ENCODE data around the gene SIAH3.
A peak's percentile ranks its signal among the peaks of the same experiment; 100 is the strongest.
"Not testable (repeated sequence)": the region's sequence is repeated elsewhere in the genome, so short reads cannot be mapped to it uniquely, and the experiment has no call there.

SIAH3 gene
- total RNA-seq, result 0 to 0.20 reads per million in 2 donors

GRCh38 chr13:45851171-45851921, at the start of gene SIAH3:
Gene SIAH3, minus strand, starts transcription at chr13:45851753. Its CDS starts 124 bp downstream, at chr13:45851629.
- peak in 1 of 5 experiments; percentile 19 for DNase-seq

GRCh38 chr13:45899406-45899805, 47.9 kb upstream of the SIAH3 start:
- DNase-seq, result no peak

- no peak for DNase-seq
Measured at GRCh38 chr13:45897562-45897961, 46.0 kb upstream of the SIAH3 start.

GRCh38 chr13:45896285-45896684, 44.7 kb upstream of the SIAH3 start:
- no peak for DNase-seq

- no peak for DNase-seq
Measured at GRCh38 chr13:45895881-45896280, 44.3 kb upstream of the SIAH3 start.

- DNase-seq, result no peak
Measured at GRCh38 chr13:45892513-45892912, 41.0 kb upstream of the SIAH3 start.

GRCh38 chr13:45889590-45890243, 38.2 kb upstream of the SIAH3 start:
- DNase-seq, result no peak

GRCh38 chr13:45886466-45886865, 34.9 kb upstream of the SIAH3 start:
- DNase-seq, result no peak

- DNase-seq, result no peak
Measured at GRCh38 chr13:45885194-45885593, 33.6 kb upstream of the SIAH3 start.

GRCh38 chr13:45882626-45883025, 31.1 kb upstream of the SIAH3 start:
- DNase-seq, result no peak

- DNase-seq, result no peak
Measured at GRCh38 chr13:45881353-45881752, 29.8 kb upstream of the SIAH3 start.

- DNase-seq, result no peak
Measured at GRCh38 chr13:45880242-45880641, 28.7 kb upstream of the SIAH3 start.

- no peak for DNase-seq
Measured at GRCh38 chr13:45879666-45880065, 28.1 kb upstream of the SIAH3 start.

- no peak for DNase-seq
Measured at GRCh38 chr13:45878966-45879365, 27.4 kb upstream of the SIAH3 start.

GRCh38 chr13:45876781-45877180, 25.2 kb upstream of the SIAH3 start:
- DNase-seq, result no peak

- no peak for DNase-seq
Measured at GRCh38 chr13:45875951-45876350, 24.4 kb upstream of the SIAH3 start.

GRCh38 chr13:45873491-45874325, 22.2 kb upstream of the SIAH3 start:
- DNase-seq, result no peak

GRCh38 chr13:45872566-45872965, 21.0 kb upstream of the SIAH3 start:
- no peak for DNase-seq

GRCh38 chr13:45871201-45871600, 19.6 kb upstream of the SIAH3 start:
- DNase-seq, result not testable (repeated sequence)

GRCh38 chr13:45870232-45870631, 18.7 kb upstream of the SIAH3 start:
- no peak for DNase-seq

- DNase-seq, result no peak
Measured at GRCh38 chr13:45865414-45865813, 13.9 kb upstream of the SIAH3 start.

GRCh38 chr13:45863709-45864590, 12.4 kb upstream of the SIAH3 start:
- no peak for DNase-seq

Data from T-helper 2 cell (primary cell).